GM10248 (cell line): ENCODE results near the gene URGCP.
"Not testable (repeated sequence)": the region's sequence is repeated elsewhere in the genome, so short reads cannot be mapped to it uniquely, and the experiment has no call there.

Experiments used
- CTCF ChIA-PET: fragments of 300-600 bp; sonication (Branson Sonifier 250); formaldehyde crosslinking; extraction: SDS; loops from one replicate; lab custom pipeline; 2021; ENCODE audit warnings: antibody characterized with exemption; lab: Yijun Ruan, JAX
- POLR2A ChIA-PET: fragments of 350-650 bp; sonication (Branson Sonifier 250); formaldehyde crosslinking; extraction: SDS; loops from one replicate; lab custom pipeline; 2020; ENCODE audit warnings: antibody characterized with exemption; lab: Yijun Ruan, JAX
- DNase-seq: peaks from one replicate; pipeline ENCODE4 v3.0.0; 2012; ENCODE audit errors: extremely low spot score
- TF ChIP-seq, protein P1 (sequence below): IDR thresholded peaks from 2 replicates; pipeline ENCODE4 v1.5.1; 2012; ENCODE audit warnings: mild to moderate bottlenecking, low read depth; ENCODE audit errors: extremely low read depth, missing control alignments, control extremely low read depth

Gene URGCP

DNA sequence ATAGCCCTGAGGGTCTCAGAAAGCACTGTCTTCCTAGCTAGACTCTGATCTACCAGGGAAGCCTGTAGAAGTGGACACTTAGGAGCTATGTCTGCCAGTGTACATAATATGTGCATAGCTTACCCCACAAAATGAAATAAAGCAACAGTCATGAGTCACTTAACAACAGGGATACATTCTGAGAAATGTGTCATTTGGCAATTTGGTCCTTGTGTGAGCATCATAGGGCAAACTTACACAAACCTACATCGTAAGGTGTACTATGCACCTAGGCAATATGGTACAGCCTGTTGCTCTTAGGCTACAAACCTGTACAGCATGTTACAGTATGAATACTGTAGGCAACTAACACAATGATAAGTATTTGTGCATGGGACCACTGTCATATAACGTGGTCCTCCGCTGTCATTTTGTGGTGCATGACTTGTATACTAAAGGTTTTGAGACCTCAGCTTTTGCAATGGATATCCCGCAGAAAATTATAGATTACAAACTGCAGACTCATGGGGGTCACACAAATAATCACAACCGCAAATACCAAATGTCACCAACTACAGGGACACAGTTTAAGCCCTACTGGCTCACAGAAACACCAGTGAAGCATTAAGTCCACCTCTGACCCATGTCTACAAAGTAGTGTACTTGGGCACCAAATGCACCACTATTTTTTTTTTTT lies 1.7 kb downstream of the URGCP start:
- CTCF ChIA-PET, result interaction anchor here (0.8 to 1.8 kb wide), 5 partner anchors 10 to 39 kb away, joined by 3 to 4 read pairs (median 3); no protein-coding TSS in a partner anchor
- POLR2A ChIA-PET, result interaction anchor here (0.9 kb wide), 1 partner anchor 35 kb away, joined by 3 read pairs; the partner anchor contains the start of gene MRPS24
- TF ChIP-seq, protein P1, sequence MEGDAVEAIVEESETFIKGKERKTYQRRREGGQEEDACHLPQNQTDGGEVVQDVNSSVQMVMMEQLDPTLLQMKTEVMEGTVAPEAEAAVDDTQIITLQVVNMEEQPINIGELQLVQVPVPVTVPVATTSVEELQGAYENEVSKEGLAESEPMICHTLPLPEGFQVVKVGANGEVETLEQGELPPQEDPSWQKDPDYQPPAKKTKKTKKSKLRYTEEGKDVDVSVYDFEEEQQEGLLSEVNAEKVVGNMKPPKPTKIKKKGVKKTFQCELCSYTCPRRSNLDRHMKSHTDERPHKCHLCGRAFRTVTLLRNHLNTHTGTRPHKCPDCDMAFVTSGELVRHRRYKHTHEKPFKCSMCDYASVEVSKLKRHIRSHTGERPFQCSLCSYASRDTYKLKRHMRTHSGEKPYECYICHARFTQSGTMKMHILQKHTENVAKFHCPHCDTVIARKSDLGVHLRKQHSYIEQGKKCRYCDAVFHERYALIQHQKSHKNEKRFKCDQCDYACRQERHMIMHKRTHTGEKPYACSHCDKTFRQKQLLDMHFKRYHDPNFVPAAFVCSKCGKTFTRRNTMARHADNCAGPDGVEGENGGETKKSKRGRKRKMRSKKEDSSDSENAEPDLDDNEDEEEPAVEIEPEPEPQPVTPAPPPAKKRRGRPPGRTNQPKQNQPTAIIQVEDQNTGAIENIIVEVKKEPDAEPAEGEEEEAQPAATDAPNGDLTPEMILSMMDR, result no peak

DNA sequence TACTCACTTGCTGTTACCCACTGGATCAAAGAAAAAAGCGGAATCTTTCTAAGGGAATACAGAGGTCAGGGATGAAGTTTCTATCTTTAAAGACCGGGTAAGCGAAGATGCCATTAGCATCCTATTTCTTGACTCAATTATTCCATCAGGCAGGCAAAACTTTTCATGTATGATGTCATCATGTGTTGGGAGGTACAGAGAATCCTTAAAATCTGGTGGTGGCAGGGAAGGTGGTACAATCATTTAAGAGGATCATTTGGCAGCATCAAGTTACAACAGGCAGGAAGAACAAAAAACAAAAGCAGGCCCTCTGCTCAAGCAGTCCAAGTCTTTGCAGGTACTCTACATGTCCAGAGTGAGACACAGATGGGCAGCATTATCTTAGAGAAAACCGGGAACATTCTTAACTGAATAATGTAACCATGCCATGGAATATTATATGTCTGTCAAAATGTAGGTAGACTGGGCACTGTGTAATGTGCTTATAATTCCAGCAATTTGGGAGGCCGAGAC lies 3.8 kb downstream of the URGCP start:
- TF ChIP-seq, protein P1, result no peak
- ChIA-PET CTCF (interaction anchor here (1.1 kb wide), 1 partner anchor 12 kb away, joined by 3 read pairs; no protein-coding TSS in a partner anchor), POLR2A (no interaction called here)
- DNase-seq, result no peak

More for the DNA sequence above, 1.7 kb downstream of the URGCP start:
- no peak for DNase-seq

DNA sequence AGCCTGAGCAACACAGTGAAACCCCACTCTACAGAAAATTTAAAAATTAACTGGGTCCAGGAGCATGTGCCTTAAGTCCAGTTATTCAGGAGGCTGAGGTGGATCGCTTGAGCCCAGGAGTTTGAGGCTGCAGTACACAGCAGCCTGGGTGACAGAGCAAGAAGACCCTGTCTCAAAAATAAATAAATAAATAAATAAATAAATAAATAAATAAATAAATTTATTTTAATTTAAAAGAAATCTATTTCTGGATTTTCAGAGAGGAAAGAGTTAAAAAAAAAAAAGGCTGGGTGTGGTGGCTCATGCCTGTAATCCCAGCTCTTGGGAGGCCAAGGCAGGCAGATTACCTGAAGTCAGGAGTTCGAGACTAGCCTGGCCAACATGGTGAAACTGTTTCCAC lies 7.8 kb downstream of the URGCP start:
- DNase-seq, POLR2A ChIA-PET, CTCF ChIA-PET: not testable (repeated sequence)

DNA sequence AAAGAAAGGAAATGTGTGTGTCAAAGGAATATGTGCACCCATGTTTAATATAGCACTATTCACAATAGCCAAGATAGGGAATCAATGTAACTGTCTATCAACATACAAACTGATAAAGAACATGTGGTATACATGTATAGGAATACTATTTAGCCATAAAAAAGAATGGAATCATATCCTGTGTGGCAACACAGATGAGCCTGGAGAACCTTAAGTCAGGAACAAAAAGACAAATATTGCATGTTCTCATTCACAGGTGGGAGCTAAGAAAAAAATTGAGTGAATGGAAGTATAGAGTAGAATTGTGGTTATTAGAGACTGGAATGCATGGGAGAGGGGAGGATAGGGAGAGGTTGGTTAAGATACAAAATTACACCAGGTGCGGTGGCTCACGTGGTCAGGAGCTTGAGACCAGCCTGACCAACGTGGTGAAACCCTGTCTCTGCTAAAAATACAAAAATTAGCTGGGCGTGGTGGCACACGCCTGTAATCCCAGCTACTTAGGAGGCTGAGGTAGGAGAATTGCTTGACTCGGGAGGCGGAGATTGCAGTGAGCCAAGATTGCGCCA lies 10.5 kb downstream of the URGCP start:
- CTCF ChIA-PET, result interaction anchor here (1.2 kb wide), 1 partner anchor 16 kb away, joined by 5 read pairs; no protein-coding TSS in a partner anchor
- POLR2A ChIA-PET, result no interaction called here
- DNase-seq, result no peak
- TF ChIP-seq, protein P1, result no peak

DNA sequence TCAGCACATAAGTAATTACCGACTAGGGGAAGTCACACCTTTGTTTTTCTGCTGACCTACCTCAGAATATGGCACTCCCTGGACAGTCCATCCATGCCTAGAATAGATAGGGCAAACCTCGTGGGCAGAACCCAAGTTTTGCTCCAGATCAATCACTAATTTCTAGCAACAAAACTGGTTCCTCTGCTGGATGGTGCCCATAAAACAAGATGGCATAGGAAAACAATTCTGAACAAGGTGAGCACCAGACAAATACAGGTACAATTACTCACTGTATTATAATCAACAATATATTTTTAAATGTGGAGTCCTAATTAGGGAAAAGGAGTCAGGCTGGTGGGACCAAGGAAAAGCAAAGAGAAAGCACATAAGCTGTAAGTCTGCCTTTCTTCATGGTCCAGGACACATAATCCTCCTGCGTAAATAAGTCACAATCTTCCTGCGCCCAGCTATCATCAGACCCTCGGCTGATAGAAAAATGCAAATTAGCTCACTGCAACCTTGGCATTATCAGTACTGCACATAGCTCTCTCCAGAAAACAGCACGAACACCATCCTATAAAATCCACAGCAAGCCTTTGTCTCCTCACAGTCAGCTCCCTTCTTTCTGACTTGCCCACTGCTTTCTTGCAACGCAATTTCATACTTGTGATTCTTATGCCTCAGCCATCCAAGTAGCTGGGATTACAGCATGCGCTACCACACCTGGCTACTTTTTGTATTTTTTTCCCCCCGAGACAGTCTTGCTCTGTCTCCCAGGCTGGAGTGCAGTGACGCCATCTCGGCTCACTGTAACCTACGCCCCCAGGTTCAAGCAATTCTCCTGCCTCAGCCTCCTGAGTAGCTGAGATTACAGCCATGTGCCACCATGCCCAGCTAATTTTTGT lies 15.1 kb downstream of the URGCP start:
- ChIA-PET CTCF (no interaction called here), POLR2A (interaction anchor here (0.6 kb wide), 1 partner anchor 22 kb away, joined by 4 read pairs; the partner anchor contains the start of gene MRPS24)
- TF ChIP-seq, protein P1, result no peak
- no peak for DNase-seq

DNA sequence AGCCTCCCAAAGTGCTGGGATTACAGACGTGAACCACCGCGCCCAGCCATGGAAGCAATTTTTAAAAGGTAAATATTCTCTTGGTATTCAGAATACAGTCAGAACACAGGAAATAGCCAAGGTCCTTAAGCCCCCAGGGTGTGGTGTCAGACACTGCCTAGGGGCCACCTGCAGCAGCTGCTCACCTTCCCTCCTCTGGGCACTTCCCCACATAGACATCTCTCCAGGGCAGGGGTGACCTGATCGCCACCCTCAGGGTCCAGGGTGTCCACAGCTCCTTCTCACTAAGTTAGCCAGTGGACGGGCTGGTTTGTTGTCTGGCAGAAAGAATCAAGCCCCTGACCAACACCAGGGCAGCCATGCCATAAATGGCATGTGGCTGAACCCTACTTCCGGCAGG lies 15.9 kb downstream of the URGCP start:
- CTCF ChIA-PET, result no interaction called here
- no peak for DNase-seq
- TF ChIP-seq, protein P1, result no peak
- POLR2A ChIA-PET, result no interaction called here
